Hepatocyte (in vitro differentiated cells): ENCODE results near the gene MBNL1. TPM values are rescaled to one million over a fixed set of nuclear protein-coding genes. Genes with fewer than 3 reads are reported as not detected.

Experiments used
- DNase-seq: peaks from one replicate; pipeline ENCODE4 v3.0.0-alpha.2; 2016; ENCODE audit warnings: low spot score
- H2AFZ ChIP-seq: fragments of 200-600 bp; sonication (generic); 2 replicates; pipeline ENCODE4 v1.6.0; 2016; ENCODE audit warnings: antibody characterized with exemption, mild to moderate bottlenecking
- H3K27ac ChIP-seq: fragments of 200-600 bp; sonication (generic); 2 replicates; pipeline ENCODE4 v1.5.1; 2016; ENCODE audit warnings: mild to moderate bottlenecking
- H3K27me3 ChIP-seq: fragments of 200-600 bp; sonication (generic); 2 replicates; pipeline ENCODE4 v1.6.1; 2016
- H3K36me3 ChIP-seq: fragments of 200-600 bp; sonication (generic); replicated peaks from 2 replicates; pipeline ENCODE4 v1.5.1; 2016; ENCODE audit warnings: low read depth; ENCODE audit not compliant: insufficient read depth
- H3K4me1 ChIP-seq: fragments of 200-600 bp; sonication (generic); 2 replicates; pipeline ENCODE4 v1.5.1; 2016; ENCODE audit warnings: mild to moderate bottlenecking, moderate library complexity; ENCODE audit not compliant: insufficient read depth
- H3K4me2 ChIP-seq: fragments of 200-600 bp; sonication (generic); 2 replicates; pipeline ENCODE4 v1.6.0; 2016
- H3K4me3 ChIP-seq: fragments of 200-600 bp; sonication (generic); 2 replicates; pipeline ENCODE4 v1.5.1; 2016; ENCODE audit warnings: mild to moderate bottlenecking
- H3K79me2 ChIP-seq: fragments of 200-600 bp; sonication (generic); 2 replicates; pipeline ENCODE4 v1.6.0; 2017; ENCODE audit warnings: mild to moderate bottlenecking
- H3K9me2 ChIP-seq: fragments of 200-600 bp; sonication (generic); replicated peaks from 2 replicates; pipeline ENCODE4 v1.6.0; 2017; ENCODE audit warnings: mild to moderate bottlenecking; ENCODE audit not compliant: insufficient read depth
- H3K9me3 ChIP-seq: fragments of 200-600 bp; sonication (generic); 2 replicates; pipeline ENCODE4 v1.5.1; 2016; ENCODE audit warnings: low read depth, mild to moderate bottlenecking
- H4K20me1 ChIP-seq: fragments of 200-600 bp; sonication (generic); 2 replicates; pipeline ENCODE4 v1.6.0; 2016; ENCODE audit warnings: mild to moderate bottlenecking; ENCODE audit not compliant: insufficient read depth, poor library complexity, severe bottlenecking
- CTCF ChIP-seq: fragments of 200-600 bp; sonication (generic); IDR thresholded peaks from 2 replicates; pipeline ENCODE4 v1.5.1; 2016; ENCODE audit warnings: antibody characterized with exemption, mild to moderate bottlenecking; ENCODE audit not compliant: poor library complexity
- EZH2 ChIP-seq: fragments of 200-600 bp; sonication (generic); IDR thresholded peaks from 2 replicates; pipeline ENCODE4 v1.6.1; 2016; ENCODE audit warnings: antibody characterized with exemption, mild to moderate bottlenecking, borderline replicate concordance
- EZH2phosphoT487 ChIP-seq: fragments of 200-600 bp; sonication (generic); IDR thresholded peaks from one replicate; pipeline ENCODE4 v1.6.1; 2018; ENCODE audit warnings: antibody characterized with exemption, mild to moderate bottlenecking, low read depth, moderate library complexity; ENCODE audit not compliant: unreplicated experiment, severe bottlenecking
- WGBS: methylation state at CpG from one replicate; pipeline ENCODE4 v1.1.6; 2016; ENCODE audit warnings: low lambda C conversion rate; ENCODE audit errors: missing lambda C conversion rate; 5-methylcytosine and 5-hydroxymethylcytosine counted together
- polyA plus RNA-seq: library from polyadenylated mRNA; unstranded; fragments of >200 nt; fragmentation: Nextera tagmentation; extraction: Ambion mirVana; gene quantifications from 2 replicates; pipeline ENCODE4 v1.2.1, GENCODE V29; 2016
- total RNA-seq: library from RNA; depleted of rRNA; stranded (reverse); fragments of >200 nt; gene quantifications from 2 replicates; pipeline ENCODE4 v1.2.3, GENCODE V29; 2014

The MBNL1 gene
- total and polyA plus RNA-seq, 2 experiments from 2014 or later = 20.5 to 104 TPM

GRCh38 chr3:152309031-152309430 lies 40.3 kb downstream of the MBNL1 start:
- Histone ChIP-seq H4K20me1 (no peaks in the 10 kb centered on the region), H3K27me3 (no peaks in the 10 kb centered on the region), H3K9me3 (no peaks in the 10 kb centered on the region), H3K4me3 (no peak overlapping the region), H2AFZ (no peak overlapping the region), H3K4me2 (peak overlapping the region; percentile 56), H3K79me2 (peaks cover 80% of the 10 kb centered on the region), H3K36me3 (no peaks in the 10 kb centered on the region), H3K27ac (peak overlapping the region; percentile 76), H3K4me1 (peaks cover 41% of the 10 kb centered on the region), H3K9me2 (no peaks in the 10 kb centered on the region)
- no peak for DNase-seq
- WGBS = 86% methylated on average over 3 of the region's 3 CpGs
- TF ChIP-seq EZH2 = no peak
- TF ChIP-seq EZH2phosphoT487 = no peak
- TF ChIP-seq CTCF = no peak

DNA sequence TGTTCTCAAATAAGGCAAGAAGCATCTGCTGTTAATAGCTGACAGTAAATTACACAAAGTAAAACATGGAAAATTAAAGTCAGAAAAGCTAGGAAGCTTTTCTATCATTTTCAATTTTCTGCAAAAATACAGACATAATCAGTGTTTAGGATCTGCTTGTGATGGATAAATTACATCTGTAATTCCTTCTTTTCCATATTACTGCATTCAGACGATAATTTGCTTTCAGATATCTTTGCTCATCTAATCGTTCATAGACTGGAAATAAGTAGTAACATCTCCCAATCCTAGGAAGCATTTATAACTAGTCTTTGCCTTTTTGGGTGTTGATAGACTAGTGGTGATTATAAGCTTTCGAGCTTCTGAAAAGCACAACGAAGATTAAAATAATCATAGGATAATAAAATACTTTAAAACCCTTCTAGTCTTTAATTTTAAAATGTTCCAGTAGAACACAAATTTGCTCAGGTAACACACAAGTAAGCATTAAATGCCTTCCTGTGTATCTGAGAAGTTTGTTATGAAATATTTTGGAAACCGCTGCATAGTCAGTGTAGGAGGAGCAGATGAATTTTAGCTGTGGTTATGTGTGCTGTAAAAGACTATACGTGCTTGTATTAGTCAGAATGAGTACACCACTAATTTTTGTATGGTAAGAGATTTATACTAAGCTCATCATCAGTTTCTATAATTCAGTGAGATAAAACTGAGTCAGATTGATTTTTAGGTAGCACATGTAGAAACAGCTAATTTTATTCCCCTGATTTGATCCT lies 41.0 kb downstream of the MBNL1 start:
- Histone ChIP-seq H3K9me3 (no peaks in the 10 kb centered on the region), H2AFZ (no peak overlapping the region), H3K4me3 (no peak overlapping the region), H3K4me1 (peaks cover 41% of the 10 kb centered on the region), H3K27me3 (no peaks in the 10 kb centered on the region), H3K79me2 (peaks cover 80% of the 10 kb centered on the region), H3K36me3 (no peaks in the 10 kb centered on the region), H3K4me2 (no peak overlapping the region), H3K27ac (peak overlapping the region; percentile 76), H3K9me2 (no peaks in the 10 kb centered on the region), H4K20me1 (no peaks in the 10 kb centered on the region)
- no peak for DNase-seq
- TF ChIP-seq EZH2 = no peak
- TF ChIP-seq CTCF = no peak
- 83% methylated on average over 6 of the region's 6 CpGs for WGBS

GRCh38 chr3:152313430-152313829 lies 44.7 kb downstream of the MBNL1 start:
- no peak for DNase-seq
- no peaks in the 10 kb centered on the region for H3K9me3 ChIP-seq
- H3K9me2 ChIP-seq = no peaks in the 10 kb centered on the region
- H3K27me3 ChIP-seq = no peaks in the 10 kb centered on the region
- no peak for TF ChIP-seq CTCF
- no peak for TF ChIP-seq EZH2
- no peak for TF ChIP-seq EZH2phosphoT487
- no peak overlapping the region for H3K27ac ChIP-seq
- no peak overlapping the region for H2AFZ ChIP-seq
- peaks cover 90% of the 10 kb centered on the region for H3K79me2 ChIP-seq
- no peak overlapping the region for H3K4me2 ChIP-seq
- no peaks in the 10 kb centered on the region for H4K20me1 ChIP-seq
- H3K36me3 ChIP-seq = no peaks in the 10 kb centered on the region
- H3K4me1 ChIP-seq = peaks cover 19% of the 10 kb centered on the region
- WGBS = 30% methylated on average over 2 of the region's 2 CpGs
- H3K4me3 ChIP-seq = no peak overlapping the region
